Endothelial cell of umbilical vein (primary cell): ENCODE measurements around the gene LTO1. TPM values are rescaled to one million over a fixed set of nuclear protein-coding genes. Genes with fewer than 3 reads are reported as not detected.
A peak's percentile ranks its signal among the peaks of the same experiment; 100 is the strongest.

Source experiments
- BruUV-seq: library from RNA; stranded (reverse); fragments of 400-500 nt; replicated peaks from 2 replicates; lab custom pipeline; 2021; lab: Mats Ljungman, UMichigan
- CTCF ChIA-PET: fragments of 300-600, 350-600 bp; sonication (Branson Sonifier 250); formaldehyde crosslinking; loops from one replicate; lab custom pipeline; 2021; ENCODE audit warnings: antibody characterized with exemption, inconsistent platforms; lab: Charles Lee
- POLR2A ChIA-PET: fragments of 300-600, 350-600 bp; sonication (Branson Sonifier 250); formaldehyde crosslinking; loops from one replicate; lab custom pipeline; 2021; ENCODE audit warnings: antibody characterized with exemption, inconsistent platforms; lab: Charles Lee
- DNase-seq: peaks from one replicate; pipeline ENCODE4 v3.0.0-alpha.2; 2011; ENCODE audit warnings: low read depth, low spot score
- FAIRE-seq: peaks from 2 replicates; lab custom pipeline; 2011; peaks lifted over from hg19 to GRCh38; lab: Jason Lieb, UNC
- H2AFZ ChIP-seq: 2 replicates; pipeline ENCODE4 v1.6.0; 2012; ENCODE audit warnings: low read depth, low read length, control low read depth, inconsistent platforms
- H3K27ac ChIP-seq: 2 replicates; pipeline ENCODE4 v1.5.1; 2011; ENCODE audit warnings: low read depth, mild to moderate bottlenecking, control low read depth, low read length, moderate library complexity; ENCODE audit not compliant: insufficient read depth
- H3K27me3 ChIP-seq, 2 experiments: 2 replicates each; pipeline versions ENCODE4 v1.6.0 to v1.6.1; 2011; ENCODE audit warnings: low read length in 2 of 2, mixed read lengths in 1 of 2; ENCODE audit not compliant: control insufficient read depth in 2 of 2, insufficient read depth in 2 of 2
- H3K36me3 ChIP-seq, 2 experiments: 2 replicates in 1 of 2; 3 replicates in 1 of 2; pipeline ENCODE4 v1.5.1; 2011; ENCODE audit warnings: low read length in 2 of 2, mild to moderate bottlenecking in 1 of 2, moderate library complexity in 1 of 2; ENCODE audit not compliant: control insufficient read depth in 2 of 2, insufficient read depth in 2 of 2; ENCODE audit errors: extremely low read depth in 1 of 2
- H3K4me1 ChIP-seq: 3 replicates; pipeline ENCODE4 v1.5.1; 2011; ENCODE audit warnings: mild to moderate bottlenecking, low read length; ENCODE audit not compliant: control insufficient read depth, insufficient read depth; ENCODE audit errors: extremely low read depth
- H3K4me2 ChIP-seq: 2 replicates; pipeline ENCODE4 v1.6.1; 2011; ENCODE audit warnings: low read length, control low read depth, mixed read lengths; ENCODE audit not compliant: insufficient read depth
- H3K4me3 ChIP-seq, 3 experiments: fragments of 200-600 bp in 1 of 3; sonication (generic), shearing (Covaris generic) in 1 of 3; replicated peaks in 1 of 3; 2 replicates each; pipeline ENCODE4 v1.5.1; 2011 to 2016; ENCODE audit warnings: control low read depth in 3 of 3, low read length in 3 of 3, mild to moderate bottlenecking in 2 of 3, inconsistent platforms in 1 of 3, low read depth in 1 of 3, moderate library complexity in 1 of 3; ENCODE audit not compliant: insufficient read depth in 1 of 3
- H3K79me2 ChIP-seq: 2 replicates; pipeline ENCODE4 v1.6.0; 2012; ENCODE audit warnings: low read length, inconsistent platforms; ENCODE audit not compliant: control insufficient read depth, insufficient read depth
- H3K9ac ChIP-seq: replicated peaks from 2 replicates; pipeline ENCODE3; 2011; ENCODE audit warnings: low read length, control low read depth; ENCODE audit not compliant: insufficient read depth; ENCODE audit errors: extremely low read depth
- H3K9me1 ChIP-seq: replicated peaks from 3 replicates; pipeline ENCODE4 v1.6.0; 2011; ENCODE audit warnings: mild to moderate bottlenecking, low read length; ENCODE audit not compliant: control insufficient read depth, insufficient read depth; ENCODE audit errors: extremely low read depth
- H3K9me3 ChIP-seq: replicated peaks from 2 replicates; pipeline ENCODE4 v1.5.1; 2012; ENCODE audit warnings: low read length, inconsistent platforms; ENCODE audit not compliant: control insufficient read depth, insufficient read depth
- H4K20me1 ChIP-seq: replicated peaks from 2 replicates; pipeline ENCODE3; 2011; ENCODE audit warnings: mild to moderate bottlenecking, low read length; ENCODE audit not compliant: control insufficient read depth, insufficient read depth; ENCODE audit errors: extremely low read depth
- CTCF ChIP-seq, 2 donors: IDR thresholded peaks; 1 replicate in 1 of 2; 2 replicates in 1 of 2; pipeline ENCODE4 v1.5.1; 2011; ENCODE audit warnings: low read length in 2 of 2, mild to moderate bottlenecking in 2 of 2, moderate library complexity in 2 of 2, control low read depth in 1 of 2, inconsistent platforms in 1 of 2, low read depth in 1 of 2; ENCODE audit not compliant: insufficient read depth in 1 of 2; ENCODE audit errors: extremely low read depth in 1 of 2
- EZH2 ChIP-seq: IDR thresholded peaks from 2 replicates; pipeline ENCODE4 v1.6.1; 2012; ENCODE audit warnings: borderline replicate concordance, low read depth, mild to moderate bottlenecking, moderate library complexity, low read length, inconsistent platforms; ENCODE audit not compliant: severe bottlenecking
- FOS ChIP-seq: IDR thresholded peaks from 2 replicates; pipeline ENCODE4 v1.6.1; 2011; ENCODE audit warnings: mild to moderate bottlenecking, low read length, moderate library complexity, borderline replicate concordance; ENCODE audit not compliant: insufficient read depth
- GATA2 ChIP-seq: IDR thresholded peaks from 2 replicates; pipeline ENCODE4 v1.7.0; 2011; ENCODE audit warnings: low read depth, mild to moderate bottlenecking, moderate library complexity, mixed read lengths, low read length; ENCODE audit not compliant: insufficient read length, insufficient read depth
- JUN ChIP-seq: IDR thresholded peaks from 2 replicates; pipeline ENCODE4 v1.6.1; 2011; ENCODE audit warnings: borderline replicate concordance, low read depth; ENCODE audit not compliant: insufficient read length, insufficient read depth
- MAX ChIP-seq: IDR thresholded peaks from 2 replicates; pipeline ENCODE4 v1.6.1; 2011; ENCODE audit not compliant: insufficient read depth, insufficient read length
- MYC ChIP-seq: IDR thresholded peaks from one replicate; pipeline ENCODE4 v1.6.1; 2011; ENCODE audit warnings: mild to moderate bottlenecking, low read depth, low read length
- POLR2A ChIP-seq: IDR thresholded peaks from 2 replicates; pipeline ENCODE4 v1.6.1; 2012; ENCODE audit warnings: low read depth, mild to moderate bottlenecking, control low read depth, low read length
- POLR2AphosphoS5 ChIP-seq: IDR thresholded peaks from 2 replicates; pipeline ENCODE4 v1.6.1; 2012; ENCODE audit warnings: low read depth, mild to moderate bottlenecking, control low read depth, low read length, moderate library complexity; ENCODE audit not compliant: insufficient read depth
- dilution Hi-C: fragments of 300-500 bp; cut with MboI; formaldehyde crosslinking; loops from one replicate; pipeline ENCODE4 v1.15.0; 2019; ENCODE audit warnings: low sequenced_read_pairs; ENCODE audit not compliant: extremely low pct_ligation_motif_present
- intact Hi-C: fragments of 100-400 bp; cut with micrococcal nuclease; formaldehyde crosslinking; loops from one replicate; pipeline ENCODE4 v1.10.0; 2022
- polyA plus RNA-seq, 4 experiments: library from polyadenylated mRNA; depleted of rRNA in 3 of 4; stranded (reverse) in 3 of 4; unstranded in 1 of 4; fragments of >200 nt; gene quantifications; 2 replicates each; pipeline versions ENCODE4 v1.2.1 to v1.2.3, GENCODE V29; 2011 to 2012; ENCODE audit warnings: missing spikeins in 1 of 4
- total RNA-seq: library from RNA; stranded (reverse); gene quantifications from 2 replicates; pipeline ENCODE4 v1.2.3, GENCODE V29; 2021

The LTO1 gene
- total and polyA plus RNA-seq, 2 donors (not counting 3 experiments of a cell fraction or from before 2014, with no cell fraction given): 26.8 to 30.9 TPM

GRCh38 chr11:69643646-69644045, 31.5 kb downstream of the LTO1 start:
- DNase-seq: no peak
- Histone ChIP-seq H3K36me3 (peaks cover 12 to 23% of the 10 kb centered on the region in 2 experiments), H4K20me1 (no peaks in the 10 kb centered on the region), H3K9me1 (no peaks in the 10 kb centered on the region), H3K4me2 (peak overlapping the region; percentile 40), H3K27ac (no peak overlapping the region), H3K9me3 (no peaks in the 10 kb centered on the region), H3K9ac (no peak overlapping the region), H3K4me1 (peaks cover 24% of the 10 kb centered on the region), H2AFZ (no peak overlapping the region), H3K79me2 (peaks cover 80% of the 10 kb centered on the region), H3K4me3 (peak overlapping the region in 1 of 3 experiments; percentile 6), H3K27me3 (no peaks in the 10 kb centered on the region)
- ChIA-PET POLR2A (interaction anchor here (1.4 kb wide), 1 partner anchor 200 kb away, joined by 4 read pairs; no protein-coding TSS in a partner anchor), CTCF (interaction anchor here (1.0 to 6.3 kb wide), 18 partner anchors 9 to 554 kb away, joined by 3 to 154 read pairs (median 4); partner anchors contain the start of genes LTO1 and MYEOV)
- no TSS peak for BruUV-seq
- FAIRE-seq: no peak
- intact Hi-C loops (loop anchor here (1.0 to 2.0 kb wide), 5 partner anchors 27 to 542 kb away; no protein-coding TSS in a partner anchor), dilution Hi-C loops (no loop called here)
- no peak for TF ChIP-seq GATA2
- TF ChIP-seq MYC: no peak
- TF ChIP-seq CTCF (IDR thresholded peaks at IDR 0.05; ENCODE audit: extremely low read depth in 1 of 2, insufficient read depth in 1 of 2, low read depth in 1 of 2, low read length in 2 of 2): no peak
- TF ChIP-seq JUN: no peak
- TF ChIP-seq EZH2: no peak
- no peak for TF ChIP-seq FOS
- no peak for TF ChIP-seq POLR2AphosphoS5
- no peak for TF ChIP-seq MAX
- no peak for TF ChIP-seq POLR2A
